GM12874 (cell line): ENCODE data around the gene U2AF1L4.

Experiments used
- TF ChIP-seq, protein P1 (sequence below): IDR thresholded peaks from 2 replicates; pipeline ENCODE4 v1.5.1; 2011; ENCODE audit warnings: low read depth, mild to moderate bottlenecking, control low read depth, low read length, moderate library complexity; ENCODE audit not compliant: insufficient read depth

U2AF1L4 gene

DNA sequence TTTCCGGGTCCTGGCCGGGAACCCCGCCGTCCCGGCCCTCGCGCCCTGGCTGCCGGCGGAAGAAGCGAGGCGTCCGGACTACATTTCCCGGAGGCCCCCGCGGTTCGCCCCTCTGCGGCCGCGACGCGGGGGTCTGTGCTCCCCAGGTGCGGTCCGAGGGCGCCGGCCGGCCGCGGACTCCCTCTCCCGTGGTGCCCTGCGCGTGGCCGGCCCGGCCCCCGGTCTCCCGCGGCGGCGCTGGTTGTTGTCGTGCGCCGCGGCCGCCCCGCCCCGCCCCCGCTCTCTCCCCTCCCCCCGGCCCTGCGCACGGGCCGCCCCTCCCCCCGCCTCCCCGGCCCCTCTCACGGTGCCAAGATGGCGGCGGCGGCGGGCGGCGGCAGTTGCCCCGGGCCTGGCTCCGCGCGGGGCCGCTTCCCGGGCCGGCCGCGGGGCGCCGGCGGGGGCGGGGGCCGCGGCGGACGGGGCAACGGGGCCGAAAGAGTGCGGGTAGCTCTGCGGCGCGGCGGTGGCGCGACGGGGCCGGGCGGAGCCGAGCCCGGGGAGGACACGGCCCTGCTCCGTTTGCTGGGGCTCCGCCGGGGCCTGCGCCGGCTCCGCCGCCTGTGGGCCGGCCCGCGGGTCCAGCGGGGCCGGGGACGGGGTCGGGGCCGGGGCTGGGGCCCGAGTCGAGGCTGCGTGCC is 27.4 kb downstream of the U2AF1L4 start, which contains the start of gene KMT2B:
Gene KMT2B (plus strand): TSS at position 339 of the 680 bp plus-strand sequence. CDS start 16 bp downstream, at position 355.
- TF ChIP-seq, protein P1, sequence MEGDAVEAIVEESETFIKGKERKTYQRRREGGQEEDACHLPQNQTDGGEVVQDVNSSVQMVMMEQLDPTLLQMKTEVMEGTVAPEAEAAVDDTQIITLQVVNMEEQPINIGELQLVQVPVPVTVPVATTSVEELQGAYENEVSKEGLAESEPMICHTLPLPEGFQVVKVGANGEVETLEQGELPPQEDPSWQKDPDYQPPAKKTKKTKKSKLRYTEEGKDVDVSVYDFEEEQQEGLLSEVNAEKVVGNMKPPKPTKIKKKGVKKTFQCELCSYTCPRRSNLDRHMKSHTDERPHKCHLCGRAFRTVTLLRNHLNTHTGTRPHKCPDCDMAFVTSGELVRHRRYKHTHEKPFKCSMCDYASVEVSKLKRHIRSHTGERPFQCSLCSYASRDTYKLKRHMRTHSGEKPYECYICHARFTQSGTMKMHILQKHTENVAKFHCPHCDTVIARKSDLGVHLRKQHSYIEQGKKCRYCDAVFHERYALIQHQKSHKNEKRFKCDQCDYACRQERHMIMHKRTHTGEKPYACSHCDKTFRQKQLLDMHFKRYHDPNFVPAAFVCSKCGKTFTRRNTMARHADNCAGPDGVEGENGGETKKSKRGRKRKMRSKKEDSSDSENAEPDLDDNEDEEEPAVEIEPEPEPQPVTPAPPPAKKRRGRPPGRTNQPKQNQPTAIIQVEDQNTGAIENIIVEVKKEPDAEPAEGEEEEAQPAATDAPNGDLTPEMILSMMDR, result no peak

DNA sequence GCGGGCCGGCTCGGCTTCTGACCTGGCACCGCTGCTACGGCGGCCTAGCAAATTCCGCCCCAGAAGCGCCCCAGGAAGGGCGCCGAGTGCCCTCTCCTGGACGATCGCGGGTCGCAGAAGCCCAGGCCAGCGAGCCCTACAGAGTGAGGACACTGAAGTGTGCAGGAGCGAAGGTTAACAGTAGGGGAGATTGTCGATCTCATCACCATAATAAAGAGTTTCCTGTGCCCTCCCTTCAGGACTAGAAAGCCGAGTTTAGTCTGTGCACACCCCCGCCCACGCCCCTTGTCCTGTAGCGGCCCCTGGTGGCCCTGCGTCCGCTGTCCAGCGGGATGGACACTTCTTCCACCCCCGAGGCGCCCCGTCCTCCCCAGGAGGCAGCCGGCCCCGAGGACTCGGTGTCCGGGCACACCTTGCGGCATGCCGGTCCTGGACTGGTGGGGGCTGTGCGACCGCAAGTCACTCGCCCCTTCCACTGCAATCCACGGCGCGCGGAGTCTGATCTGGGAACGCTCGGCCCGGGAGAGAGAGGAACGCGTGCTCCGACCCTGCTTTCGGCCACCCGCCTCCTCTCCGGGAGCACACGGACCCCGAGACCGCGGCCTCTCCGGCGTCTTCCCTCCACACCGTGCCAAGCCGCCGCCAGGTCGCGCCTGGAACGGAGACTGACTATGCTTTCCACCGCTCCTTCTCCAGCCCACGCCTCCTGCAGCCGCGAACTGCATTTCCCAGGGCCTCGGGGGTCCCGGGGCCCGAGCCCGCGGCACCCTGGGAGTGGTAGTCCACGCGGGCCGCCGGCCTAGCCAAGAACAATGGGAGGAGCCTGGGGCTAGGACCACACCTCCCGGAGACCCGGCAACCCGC is 28.2 kb downstream of the U2AF1L4 start:
- TF ChIP-seq, protein P1, result peak; percentile 79

DNA sequence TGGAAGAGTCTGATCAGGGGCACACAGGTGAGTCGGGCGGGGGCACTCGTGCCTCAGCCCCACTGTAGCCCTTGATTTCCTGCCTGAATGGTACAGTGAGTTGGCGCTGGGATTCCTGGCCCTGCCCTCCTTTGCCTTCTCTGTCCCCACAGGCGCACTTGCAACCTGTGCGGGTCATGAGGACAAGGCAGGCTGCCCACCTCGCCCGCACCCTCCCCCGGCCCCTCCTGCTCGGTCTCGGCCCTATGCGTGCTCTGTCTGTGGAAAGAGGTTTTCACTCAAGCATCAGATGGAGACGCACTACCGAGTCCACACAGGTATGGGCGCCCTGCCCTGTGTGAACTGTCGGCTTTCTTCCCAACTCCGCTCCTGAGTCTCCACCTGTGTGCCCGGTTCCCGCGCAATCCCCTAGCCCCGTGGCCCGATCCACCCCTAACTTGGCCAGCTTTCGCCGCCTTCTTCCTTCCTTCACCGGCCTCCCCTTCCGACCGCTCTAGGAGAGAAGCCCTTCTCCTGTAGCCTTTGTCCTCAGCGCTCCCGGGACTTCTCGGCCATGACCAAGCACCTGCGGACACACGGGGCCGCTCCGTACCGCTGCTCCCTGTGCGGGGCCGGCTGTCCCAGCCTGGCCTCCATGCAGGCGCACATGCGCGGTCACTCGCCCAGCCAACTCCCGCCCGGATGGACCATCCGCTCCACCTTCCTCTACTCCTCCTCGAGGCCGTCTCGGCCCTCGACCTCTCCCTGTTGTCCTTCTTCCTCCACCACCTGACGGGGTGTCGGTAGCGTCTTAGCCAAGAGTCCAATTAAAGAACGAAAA is 29.0 kb downstream of the U2AF1L4 start:
- TF ChIP-seq, protein P1, result no peak

DNA sequence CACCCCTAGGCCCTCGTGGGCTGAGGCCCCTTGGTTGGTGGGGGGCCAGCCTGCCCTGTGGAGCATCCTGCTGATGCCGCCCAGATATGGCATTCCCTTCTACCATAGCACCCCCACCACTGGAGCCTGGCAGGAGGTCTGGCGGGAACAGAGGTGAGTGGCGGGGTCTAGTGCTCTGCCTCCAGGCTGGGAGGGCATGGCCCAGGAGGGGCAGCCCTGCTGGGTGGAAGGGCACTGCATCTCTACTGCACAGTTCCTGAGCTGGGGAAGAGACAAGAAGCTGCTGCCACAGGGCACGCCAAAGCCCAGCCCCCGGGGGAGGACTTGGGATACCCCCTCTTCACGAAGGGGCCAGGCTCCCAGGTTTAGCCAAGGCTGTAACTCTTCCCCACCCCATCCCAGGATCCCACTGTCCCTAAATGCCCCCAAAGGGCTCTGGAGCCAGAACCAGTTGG is 29.8 kb downstream of the U2AF1L4 start:
- TF ChIP-seq, protein P1, result no peak

DNA sequence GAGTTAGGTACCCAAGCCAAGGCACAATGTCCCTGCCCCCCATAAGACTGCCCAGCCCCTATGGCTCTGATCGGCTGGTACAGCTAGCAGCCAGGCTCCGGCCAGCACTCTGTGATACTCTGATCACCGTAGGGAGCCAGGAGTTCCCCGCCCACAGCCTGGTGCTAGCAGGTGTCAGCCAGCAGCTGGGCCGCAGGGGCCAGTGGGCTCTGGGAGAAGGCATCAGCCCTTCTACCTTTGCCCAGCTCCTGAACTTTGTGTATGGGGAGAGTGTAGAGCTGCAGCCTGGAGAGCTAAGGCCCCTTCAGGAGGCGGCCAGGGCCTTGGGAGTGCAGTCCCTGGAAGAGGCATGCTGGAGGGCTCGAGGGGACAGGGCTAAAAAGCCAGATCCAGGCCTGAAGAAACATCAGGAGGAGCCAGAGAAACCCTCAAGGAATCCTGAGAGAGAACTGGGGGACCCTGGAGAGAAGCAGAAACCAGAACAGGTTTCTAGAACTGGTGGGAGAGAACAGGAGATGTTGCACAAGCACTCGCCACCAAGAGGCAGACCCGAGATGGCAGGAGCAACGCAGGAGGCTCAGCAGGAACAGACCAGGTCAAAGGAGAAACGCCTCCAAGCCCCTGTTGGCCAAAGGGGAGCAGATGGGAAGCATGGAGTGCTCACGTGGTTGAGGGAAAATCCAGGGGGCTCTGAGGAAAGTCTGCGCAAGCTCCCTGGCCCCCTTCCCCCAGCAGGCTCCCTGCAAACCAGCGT is 30.4 kb downstream of the U2AF1L4 start:
- TF ChIP-seq, protein P1, result peak; percentile 41

DNA sequence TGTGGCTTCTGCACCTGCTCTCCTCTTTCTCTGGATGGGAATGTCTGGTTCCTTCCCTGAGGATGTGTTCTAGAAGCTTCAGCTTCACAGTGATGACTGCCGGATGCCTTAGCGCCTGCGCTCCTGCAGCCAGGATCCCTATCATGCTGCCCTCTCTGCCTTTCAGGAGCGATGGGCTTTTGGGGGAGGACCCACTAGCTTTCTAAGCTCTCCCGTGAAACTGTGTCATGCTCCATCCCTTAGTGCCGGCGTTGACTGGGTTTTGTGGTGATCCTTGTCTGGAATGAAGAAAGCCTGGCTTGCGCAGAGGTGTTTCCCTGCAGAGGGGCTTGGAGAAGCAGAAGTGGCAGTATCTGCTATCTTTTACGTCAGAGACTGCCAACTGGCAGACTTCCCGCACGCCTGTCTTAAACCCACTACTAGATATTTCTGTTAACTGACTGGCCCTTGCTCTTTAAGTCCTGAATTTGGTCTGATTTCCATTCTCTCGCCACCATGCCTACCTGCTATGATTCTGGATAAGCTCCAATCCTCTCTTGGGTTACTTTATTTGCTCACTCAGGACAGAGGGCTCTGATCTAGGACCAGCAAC is 31.2 kb downstream of the U2AF1L4 start:
- TF ChIP-seq, protein P1, result no peak
